Upper lobe of left lung (tissue), 6 donors: ENCODE measurements around the gene FETUB. TPM values are rescaled to one million over a fixed set of nuclear protein-coding genes. Genes with fewer than 3 reads are reported as not detected.

Experiments used
- ATAC-seq, 2 donors: fragments of 200-7000 bp; cut with Tn5 transposase; one replicate each; pipeline ENCODE4 v1.9.1; 2022; ENCODE audit warnings: mild to moderate bottlenecking in 2 of 2, moderate library complexity in 2 of 2; ENCODE audit not compliant: low FRiP score in 2 of 2
- DNase-seq, 2 donors: peaks; one replicate each; pipeline ENCODE4 v3.0.0-alpha.2; 2019 to 2020
- H3K27ac ChIP-seq, 4 donors: fragments of 200-600 bp; sonication (generic); one replicate each; pipeline ENCODE4 v1.5.1; 2016 to 2019
- H3K27me3 ChIP-seq, 4 donors: fragments of 200-600 bp; sonication (generic); one replicate each; pipeline ENCODE4 v1.5.1; 2017 to 2019
- H3K36me3 ChIP-seq, 4 donors: fragments of 200-600 bp; sonication (generic); one replicate each; pipeline ENCODE4 v1.5.1; 2016 to 2019
- H3K4me1 ChIP-seq, 4 donors: fragments of 200-600 bp; sonication (generic); one replicate each; pipeline ENCODE4 v1.5.1; 2018 to 2019
- H3K4me3 ChIP-seq, 4 donors: fragments of 200-600 bp; sonication (generic); one replicate each; pipeline ENCODE4 v1.5.1; 2017 to 2019; ENCODE audit warnings: mild to moderate bottlenecking in 2 of 4, moderate library complexity in 1 of 4
- H3K9me3 ChIP-seq, 4 donors: fragments of 200-600 bp; sonication (generic); one replicate each; pipeline ENCODE4 v1.5.1; 2018 to 2019
- EP300 ChIP-seq, 4 donors: sonication (generic); formaldehyde crosslinking; IDR thresholded peaks; one replicate each; pipeline ENCODE4 v1.5.1; 2017; ENCODE audit warnings: antibody characterized with exemption in 4 of 4, control low read depth in 2 of 4
- POLR2A ChIP-seq, 4 donors: fragments of 450-650 bp; IDR thresholded peaks; one replicate each; pipeline ENCODE4 v1.5.1; 2016 to 2017; ENCODE audit warnings: antibody characterized with exemption in 4 of 4, mild to moderate bottlenecking in 2 of 4
- POLR2AphosphoS5 ChIP-seq, 2 donors: sonication (generic); formaldehyde crosslinking; IDR thresholded peaks; one replicate each; pipeline ENCODE4 v1.5.1; 2017; ENCODE audit warnings: antibody characterized with exemption in 2 of 2
- WGBS, 2 donors: methylation state at CpG; one replicate each; pipeline ENCODE4 v1.1.5; 2017 to 2018; 5-methylcytosine and 5-hydroxymethylcytosine counted together
- total RNA-seq, 6 donors: library from RNA; depleted of rRNA in 4 of 6; stranded (reverse); fragments of >200 nt in 4 of 6; gene quantifications; one replicate each; pipeline versions ENCODE4 v1.1.0 to v1.2.1, GENCODE V29; 2016 to 2021
- TF ChIP-seq, protein P1 (sequence below), 6 experiments: fragments of 450-650 bp in 4 of 6; fragments of 200-600 bp in 2 of 6; sonication (generic) in 2 of 6; IDR thresholded peaks; one replicate each; pipeline ENCODE4 v1.5.1; 2016 to 2019; ENCODE audit warnings: antibody characterized with exemption in 6 of 6
- donor health status: DM: no; HTN: no; CAD: no; lungs with moderate emphysema.
- donor health status: DM: no; HTN: yes; CAD: no; lungs with severe emphysema.

FETUB gene
- total RNA-seq, 6 donors from 2014 or later = not detected

DNA sequence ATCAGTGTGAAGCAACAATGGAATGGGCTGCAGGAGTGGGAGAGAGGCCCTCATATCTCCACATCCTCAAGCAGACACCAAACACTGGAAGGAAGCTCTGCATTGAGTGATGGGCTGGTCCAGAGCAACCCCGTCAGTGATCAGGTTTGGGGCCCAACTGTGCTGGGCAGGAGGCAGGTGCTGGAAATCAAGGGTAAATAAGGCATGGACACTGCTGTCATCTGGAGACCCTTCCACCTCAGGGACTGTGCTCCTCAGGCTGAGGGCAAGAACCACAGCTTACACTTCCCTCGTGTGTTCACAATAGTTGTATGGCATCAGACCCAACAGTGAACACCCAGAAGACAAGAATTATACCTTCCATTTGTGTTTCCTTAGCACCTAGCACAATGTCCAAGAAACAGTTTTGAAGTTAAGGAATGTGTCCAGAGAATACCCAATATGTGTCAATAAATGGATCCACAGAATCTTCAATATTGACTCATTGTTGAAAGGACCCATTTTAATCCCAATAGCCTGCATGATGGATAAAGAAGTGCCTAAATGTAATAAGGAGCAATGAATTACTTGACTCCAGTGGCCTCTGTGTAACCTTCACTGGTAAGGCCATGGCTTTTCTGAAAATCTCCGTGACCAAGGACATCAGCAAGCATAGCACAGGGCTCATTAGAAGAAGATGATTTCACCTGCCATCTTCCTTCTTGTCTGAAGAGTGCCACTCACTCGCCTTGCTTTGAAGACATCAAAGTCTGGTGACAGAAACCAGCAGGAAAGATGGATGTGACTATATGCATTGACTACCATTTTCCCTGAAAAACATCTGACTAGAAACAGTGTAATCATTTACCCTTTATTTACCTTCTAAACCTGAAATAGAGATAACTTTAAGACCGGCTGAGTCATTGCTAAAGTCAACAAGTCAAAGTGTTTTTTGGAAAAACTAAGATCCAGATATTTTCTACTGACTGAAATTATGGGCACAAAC, 34.3 kb upstream of the FETUB start:
- Histone ChIP-seq H3K27me3 (no peaks in the 10 kb centered on the region), H3K4me3 (no peak overlapping the region), H3K4me1 (no peaks in the 10 kb centered on the region), H3K27ac (no peak overlapping the region), H3K36me3 (no peaks in the 10 kb centered on the region), H3K9me3 (no peaks in the 10 kb centered on the region)
- TF ChIP-seq EP300 (IDR thresholded peaks at IDR 0.05) (no peak), POLR2A (IDR thresholded peaks at IDR 0.05) (no peak)
- TF ChIP-seq, protein P1, sequence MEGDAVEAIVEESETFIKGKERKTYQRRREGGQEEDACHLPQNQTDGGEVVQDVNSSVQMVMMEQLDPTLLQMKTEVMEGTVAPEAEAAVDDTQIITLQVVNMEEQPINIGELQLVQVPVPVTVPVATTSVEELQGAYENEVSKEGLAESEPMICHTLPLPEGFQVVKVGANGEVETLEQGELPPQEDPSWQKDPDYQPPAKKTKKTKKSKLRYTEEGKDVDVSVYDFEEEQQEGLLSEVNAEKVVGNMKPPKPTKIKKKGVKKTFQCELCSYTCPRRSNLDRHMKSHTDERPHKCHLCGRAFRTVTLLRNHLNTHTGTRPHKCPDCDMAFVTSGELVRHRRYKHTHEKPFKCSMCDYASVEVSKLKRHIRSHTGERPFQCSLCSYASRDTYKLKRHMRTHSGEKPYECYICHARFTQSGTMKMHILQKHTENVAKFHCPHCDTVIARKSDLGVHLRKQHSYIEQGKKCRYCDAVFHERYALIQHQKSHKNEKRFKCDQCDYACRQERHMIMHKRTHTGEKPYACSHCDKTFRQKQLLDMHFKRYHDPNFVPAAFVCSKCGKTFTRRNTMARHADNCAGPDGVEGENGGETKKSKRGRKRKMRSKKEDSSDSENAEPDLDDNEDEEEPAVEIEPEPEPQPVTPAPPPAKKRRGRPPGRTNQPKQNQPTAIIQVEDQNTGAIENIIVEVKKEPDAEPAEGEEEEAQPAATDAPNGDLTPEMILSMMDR (IDR thresholded peaks at IDR 0.05) = no peak
- no peak for ATAC-seq
- 67 to 78% methylated on average over 4 to 5 of the region's 5 CpGs for WGBS, 2 donors
- DNase-seq = no peak

GRCh38 chr3:186608624-186609215, 31.5 kb upstream of the FETUB start:
- H3K4me1 ChIP-seq = no peaks in the 10 kb centered on the region
- H3K36me3 ChIP-seq = no peaks in the 10 kb centered on the region
- no peaks in the 10 kb centered on the region for H3K9me3 ChIP-seq
- no peak overlapping the region for H3K27ac ChIP-seq
- TF ChIP-seq POLR2AphosphoS5 (IDR thresholded peaks at IDR 0.05) (no peak), POLR2A (IDR thresholded peaks at IDR 0.05) (no peak), EP300 (IDR thresholded peaks at IDR 0.05) (no peak)
- TF ChIP-seq, protein P1 (IDR thresholded peaks at IDR 0.05) = no peak
- no peaks in the 10 kb centered on the region for H3K27me3 ChIP-seq
- no peak overlapping the region for H3K4me3 ChIP-seq
- WGBS, 2 donors = 81 to 89% methylated on average over 2 of the region's 2 CpGs
- no peak for DNase-seq
- no peak for ATAC-seq

GRCh38 chr3:186609247-186609868, 30.8 kb upstream of the FETUB start:
- Histone ChIP-seq H3K36me3 (no peaks in the 10 kb centered on the region), H3K27me3 (no peaks in the 10 kb centered on the region), H3K4me3 (no peak overlapping the region), H3K9me3 (no peaks in the 10 kb centered on the region), H3K4me1 (no peaks in the 10 kb centered on the region), H3K27ac (no peak overlapping the region)
- ATAC-seq (no peak), DNase-seq (no peak)
- 90 to 93% methylated on average over 8 of the region's 8 CpGs for WGBS, 2 donors
- no peak for TF ChIP-seq EP300 (IDR thresholded peaks at IDR 0.05)
- TF ChIP-seq POLR2A (IDR thresholded peaks at IDR 0.05) = no peak
- TF ChIP-seq, protein P1 (IDR thresholded peaks at IDR 0.05) = no peak
- no peak for TF ChIP-seq POLR2AphosphoS5 (IDR thresholded peaks at IDR 0.05)

DNA sequence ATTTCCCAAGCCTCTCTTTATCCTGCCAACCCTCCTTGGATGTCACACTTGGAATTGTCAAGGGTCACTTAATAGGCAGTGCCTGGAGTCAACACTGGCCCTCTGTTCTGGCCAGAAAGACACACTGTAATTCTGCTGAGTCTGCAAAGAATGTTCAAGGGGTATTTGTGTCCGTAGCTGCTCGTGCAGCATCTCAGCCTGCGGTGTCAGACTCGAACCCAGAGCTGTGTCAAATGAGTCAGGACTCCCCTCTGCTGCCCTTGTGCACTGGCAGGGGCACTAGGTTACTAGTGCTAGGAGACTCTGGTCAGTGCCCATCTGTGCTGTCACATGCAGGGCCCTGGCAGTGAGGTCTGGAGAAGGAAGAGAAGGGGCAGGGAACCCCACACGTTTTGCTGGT, 28.1 kb upstream of the FETUB start:
- ATAC-seq (no peak), DNase-seq (no peak)
- H3K27ac ChIP-seq = no peak overlapping the region
- H3K36me3 ChIP-seq = no peaks in the 10 kb centered on the region
- no peaks in the 10 kb centered on the region for H3K9me3 ChIP-seq
- no peak for TF ChIP-seq EP300 (IDR thresholded peaks at IDR 0.05)
- TF ChIP-seq POLR2AphosphoS5 (IDR thresholded peaks at IDR 0.05) = no peak
- TF ChIP-seq, protein P1 (IDR thresholded peaks at IDR 0.05) = no peak
- TF ChIP-seq POLR2A (IDR thresholded peaks at IDR 0.05) = no peak
- H3K4me1 ChIP-seq = peaks cover 3 to 6% (median 5%) of the 10 kb centered on the region in 4 donors
- 65 to 74% methylated on average over 2 to 5 of the region's 5 CpGs for WGBS, 2 donors
- H3K4me3 ChIP-seq = no peak overlapping the region
- H3K27me3 ChIP-seq = no peaks in the 10 kb centered on the region
